Kidney epithelial cell (primary cell): Measurements from ENCODE around the gene CCN2. TPM values are rescaled to one million over a fixed set of nuclear protein-coding genes. Genes with fewer than 3 reads are reported as not detected.

Experiments
- DNase-seq: peaks from one replicate; pipeline ENCODE4 v3.0.0-alpha.2; 2010; ENCODE audit warnings: low read depth
- H3K27me3 ChIP-seq: 2 replicates; pipeline ENCODE4 v1.6.0; 2011; ENCODE audit warnings: low read length; ENCODE audit not compliant: control insufficient read depth, insufficient read depth
- H3K36me3 ChIP-seq: 2 replicates; pipeline ENCODE4 v1.5.1; 2011; ENCODE audit warnings: low read length; ENCODE audit not compliant: control insufficient read depth, insufficient read depth
- H3K4me3 ChIP-seq: 2 replicates; pipeline ENCODE4 v1.5.1; 2011; ENCODE audit warnings: low read depth, mild to moderate bottlenecking, control low read depth, low read length
- CTCF ChIP-seq: IDR thresholded peaks from 2 replicates; pipeline ENCODE4 v1.5.1; 2011; ENCODE audit warnings: mild to moderate bottlenecking, moderate library complexity, low read length, control low read depth, inconsistent platforms; ENCODE audit not compliant: insufficient read depth, poor library complexity, severe bottlenecking
- total RNA-seq: library from RNA; depleted of rRNA; stranded (reverse); fragments of >200 nt; gene quantifications from 2 replicates; pipeline ENCODE4 v1.2.3, GENCODE V29; 2015

Gene CCN2
- total RNA-seq, 1 donor from 2014 or later: 172 TPM

- Histone ChIP-seq H3K36me3 (no peaks in the 10 kb centered on the region), H3K27me3 (no peaks in the 10 kb centered on the region), H3K4me3 (no peak overlapping the region)
- DNase-seq: no peak
- TF ChIP-seq CTCF: peak; percentile 80
Measured at GRCh38 chr6:131914967-131915751, 36.0 kb downstream of the CCN2 start.

GRCh38 chr6:131914234-131914633, 36.9 kb downstream of the CCN2 start:
- Histone ChIP-seq H3K4me3 (no peak overlapping the region), H3K36me3 (no peaks in the 10 kb centered on the region), H3K27me3 (no peaks in the 10 kb centered on the region)
- DNase-seq: no peak
- TF ChIP-seq CTCF: no peak

- no peak for TF ChIP-seq CTCF
- Histone ChIP-seq H3K27me3 (no peaks in the 10 kb centered on the region), H3K4me3 (no peak overlapping the region), H3K36me3 (no peaks in the 10 kb centered on the region)
- no peak for DNase-seq
Measured at GRCh38 chr6:131911951-131912350, 39.2 kb downstream of the CCN2 start.

- Histone ChIP-seq H3K4me3 (no peak overlapping the region), H3K27me3 (no peaks in the 10 kb centered on the region), H3K36me3 (no peaks in the 10 kb centered on the region)
- DNase-seq: no peak
- TF ChIP-seq CTCF: no peak
Measured at GRCh38 chr6:131910956-131911355, 40.2 kb downstream of the CCN2 start.

- H3K27me3 ChIP-seq: no peaks in the 10 kb centered on the region
- H3K4me3 ChIP-seq: no peak overlapping the region
- no peak for DNase-seq
- H3K36me3 ChIP-seq: no peaks in the 10 kb centered on the region
- no peak for TF ChIP-seq CTCF
Measured at GRCh38 chr6:131910219-131910589, 41.0 kb downstream of the CCN2 start.
